Kidney epithelial cell (primary cell): ENCODE results near the gene ARHGAP24. TPM values are rescaled to one million over a fixed set of nuclear protein-coding genes. Genes with fewer than 3 reads are reported as not detected.
A peak's percentile ranks its signal among the peaks of the same experiment; 100 is the strongest.

Experiments used
- DNase-seq: peaks from one replicate; pipeline ENCODE4 v3.0.0-alpha.2; 2010; ENCODE audit warnings: low read depth
- H3K27me3 ChIP-seq: 2 replicates; pipeline ENCODE4 v1.6.0; 2011; ENCODE audit warnings: low read length; ENCODE audit not compliant: control insufficient read depth, insufficient read depth
- H3K36me3 ChIP-seq: 2 replicates; pipeline ENCODE4 v1.5.1; 2011; ENCODE audit warnings: low read length; ENCODE audit not compliant: control insufficient read depth, insufficient read depth
- H3K4me3 ChIP-seq: 2 replicates; pipeline ENCODE4 v1.5.1; 2011; ENCODE audit warnings: low read depth, mild to moderate bottlenecking, control low read depth, low read length
- CTCF ChIP-seq: IDR thresholded peaks from 2 replicates; pipeline ENCODE4 v1.5.1; 2011; ENCODE audit warnings: mild to moderate bottlenecking, moderate library complexity, low read length, control low read depth, inconsistent platforms; ENCODE audit not compliant: insufficient read depth, poor library complexity, severe bottlenecking
- total RNA-seq: library from RNA; depleted of rRNA; stranded (reverse); fragments of >200 nt; gene quantifications from 2 replicates; pipeline ENCODE4 v1.2.3, GENCODE V29; 2015

ARHGAP24 gene
- total RNA-seq, 1 donor from 2014 or later = 9.6 TPM

- no peak for TF ChIP-seq CTCF
- Histone ChIP-seq H3K4me3 (no peak overlapping the region), H3K27me3 (no peaks in the 10 kb centered on the region), H3K36me3 (no peaks in the 10 kb centered on the region)
- no peak for DNase-seq
Observed at GRCh38 chr4:85967872-85968271, 492.9 kb downstream of the ARHGAP24 start.

GRCh38 chr4:85968945-85969819 is 494.2 kb downstream of the ARHGAP24 start:
- H3K36me3 ChIP-seq = no peaks in the 10 kb centered on the region
- peak; percentile 49 for TF ChIP-seq CTCF
- peak; percentile 18 for DNase-seq
- H3K27me3 ChIP-seq = no peaks in the 10 kb centered on the region
- H3K4me3 ChIP-seq = no peak overlapping the region

GRCh38 chr4:85970535-85970934 is 495.6 kb downstream of the ARHGAP24 start:
- Histone ChIP-seq H3K27me3 (no peaks in the 10 kb centered on the region), H3K36me3 (no peaks in the 10 kb centered on the region), H3K4me3 (no peak overlapping the region)
- TF ChIP-seq CTCF = no peak
- DNase-seq = no peak

- H3K4me3 ChIP-seq = no peak overlapping the region
- no peaks in the 10 kb centered on the region for H3K27me3 ChIP-seq
- no peak for TF ChIP-seq CTCF
- DNase-seq = no peak
- H3K36me3 ChIP-seq = no peaks in the 10 kb centered on the region
Observed at GRCh38 chr4:85979276-85979675, 504.3 kb downstream of the ARHGAP24 start.

GRCh38 chr4:85986266-85986665 is 511.3 kb downstream of the ARHGAP24 start:
- no peaks in the 10 kb centered on the region for H3K27me3 ChIP-seq
- DNase-seq = no peak
- no peak for TF ChIP-seq CTCF
- H3K36me3 ChIP-seq = no peaks in the 10 kb centered on the region
- H3K4me3 ChIP-seq = no peak overlapping the region

- Histone ChIP-seq H3K27me3 (no peaks in the 10 kb centered on the region), H3K36me3 (no peaks in the 10 kb centered on the region), H3K4me3 (no peak overlapping the region)
- no peak for TF ChIP-seq CTCF
- no peak for DNase-seq
Observed at GRCh38 chr4:85993641-85994040, 518.7 kb downstream of the ARHGAP24 start.
